Fibroblast of lung (primary cell): Measurements from ENCODE around the gene MEIOC. TPM values are rescaled to one million over a fixed set of nuclear protein-coding genes. Genes with fewer than 3 reads are reported as not detected.

Source experiments
- DNase-seq, 2 donors: peaks; one replicate each; pipeline versions ENCODE4 v3.0.0 to v3.0.0-alpha.2; 2010; ENCODE audit warnings: low read depth in 2 of 2
- H2AFZ ChIP-seq: 2 replicates; pipeline ENCODE4 v1.5.1; 2012; ENCODE audit warnings: low read length, control low read depth, inconsistent platforms
- H3K27ac ChIP-seq: 2 replicates; pipeline ENCODE4 v1.5.1; 2011; ENCODE audit warnings: low read length, control low read depth; ENCODE audit not compliant: insufficient read depth
- H3K27me3 ChIP-seq: 2 replicates; pipeline ENCODE4 v1.5.1; 2011; ENCODE audit warnings: mild to moderate bottlenecking, low read length; ENCODE audit not compliant: control insufficient read depth, insufficient read depth
- H3K36me3 ChIP-seq: 2 replicates; pipeline ENCODE4 v1.5.1; 2011; ENCODE audit warnings: low read length; ENCODE audit not compliant: control insufficient read depth, insufficient read depth
- H3K4me1 ChIP-seq: 2 replicates; pipeline ENCODE4 v1.5.1; 2011; ENCODE audit warnings: low read length; ENCODE audit not compliant: control insufficient read depth, insufficient read depth; ENCODE audit errors: extremely low read depth
- H3K4me2 ChIP-seq: 2 replicates; pipeline ENCODE4 v1.5.1; 2011; ENCODE audit warnings: low read length, control low read depth; ENCODE audit not compliant: insufficient read depth; ENCODE audit errors: extremely low read depth
- H3K4me3 ChIP-seq, 4 experiments: fragments of 200-600 bp in 1 of 4; sonication (generic) in 1 of 4; replicated peaks in 1 of 4; 2 replicates each; pipeline ENCODE4 v1.5.1; 2011 to 2016; ENCODE audit warnings: low read length in 4 of 4, low read depth in 3 of 4, mild to moderate bottlenecking in 3 of 4, control low read depth in 2 of 4, inconsistent platforms in 1 of 4, mixed read lengths in 1 of 4; ENCODE audit not compliant: insufficient read depth in 1 of 4; ENCODE audit errors: control extremely low read depth in 1 of 4
- H3K79me2 ChIP-seq: 2 replicates; pipeline ENCODE4 v1.5.1; 2012; ENCODE audit warnings: mild to moderate bottlenecking, low read length, inconsistent platforms; ENCODE audit not compliant: control insufficient read depth, insufficient read depth
- H3K9ac ChIP-seq: 2 replicates; pipeline ENCODE4 v1.5.1; 2011; ENCODE audit warnings: mild to moderate bottlenecking, low read length, control low read depth; ENCODE audit not compliant: insufficient read depth
- H3K9me3 ChIP-seq: 2 replicates; pipeline ENCODE4 v1.5.1; 2012; ENCODE audit warnings: low read depth, low read length; ENCODE audit not compliant: control insufficient read depth, insufficient read depth
- H4K20me1 ChIP-seq: 2 replicates; pipeline ENCODE4 v1.5.1; 2011; ENCODE audit warnings: low read length; ENCODE audit not compliant: control insufficient read depth, insufficient read depth; ENCODE audit errors: extremely low read depth
- CTCF ChIP-seq, 2 donors: IDR thresholded peaks in 1 of 2; conservative IDR thresholded peaks in 1 of 2; 1 replicate in 1 of 2; 2 replicates in 1 of 2; pipeline ENCODE4 v1.5.1; 2011 to 2012; ENCODE audit warnings: low read length in 2 of 2, control low read depth in 1 of 2, inconsistent platforms in 1 of 2, low read depth in 1 of 2, mild to moderate bottlenecking in 1 of 2
- EZH2 ChIP-seq: IDR thresholded peaks from 2 replicates; pipeline ENCODE4 v1.5.1; 2012; ENCODE audit warnings: low read length, control low read depth, mild to moderate bottlenecking; ENCODE audit errors: missing control alignments
- polyA plus RNA-seq, 2 donors: library from polyadenylated mRNA; depleted of rRNA in 1 of 2; stranded (reverse) in 1 of 2; unstranded in 1 of 2; fragments of >200 nt; gene quantifications; 2 replicates each; pipeline ENCODE4 v1.2.1, GENCODE V29; 2011 to 2012; ENCODE audit warnings: missing spikeins in 1 of 2
- total RNA-seq: library from RNA; depleted of rRNA; stranded (reverse); fragments of >200 nt; gene quantifications from 2 replicates; pipeline ENCODE4 v1.2.1, GENCODE V29; 2014

MEIOC gene
- total and polyA plus RNA-seq, 2 donors (not counting 1 experiment from before 2014, with no cell fraction given), result under 0.01 to 0.07 TPM

GRCh38 chr17:44663095-44663494 is 6.8 kb downstream of the MEIOC start:
- H3K4me2 ChIP-seq, result no peak overlapping the region
- no peak overlapping the region for H2AFZ ChIP-seq
- no peaks in the 10 kb centered on the region for H3K79me2 ChIP-seq
- no peak overlapping the region for H3K4me3 ChIP-seq
- no peaks in the 10 kb centered on the region for H4K20me1 ChIP-seq
- no peak overlapping the region for H3K9ac ChIP-seq
- no peaks in the 10 kb centered on the region for H3K36me3 ChIP-seq
- no peaks in the 10 kb centered on the region for H3K4me1 ChIP-seq
- TF ChIP-seq EZH2 (no peak), CTCF (conservative IDR thresholded peaks at IDR 0.05 in 1 of 2, IDR thresholded peaks at IDR 0.05 in 1 of 2; ENCODE audit: low read depth in 1 of 2, low read length in 2 of 2) (no peak)
- DNase-seq, result no peak
- no peaks in the 10 kb centered on the region for H3K27me3 ChIP-seq
- H3K9me3 ChIP-seq, result no peaks in the 10 kb centered on the region
- H3K27ac ChIP-seq, result no peak overlapping the region

GRCh38 chr17:44664867-44665266 is 8.6 kb downstream of the MEIOC start:
- no peaks in the 10 kb centered on the region for H3K79me2 ChIP-seq
- H2AFZ ChIP-seq, result no peak overlapping the region
- no peak for TF ChIP-seq EZH2
- no peak for TF ChIP-seq CTCF (conservative IDR thresholded peaks at IDR 0.05 in 1 of 2, IDR thresholded peaks at IDR 0.05 in 1 of 2; ENCODE audit: low read depth in 1 of 2, low read length in 2 of 2)
- no peaks in the 10 kb centered on the region for H3K36me3 ChIP-seq
- no peaks in the 10 kb centered on the region for H3K27me3 ChIP-seq
- no peak for DNase-seq
- H3K27ac ChIP-seq, result no peak overlapping the region
- no peak overlapping the region for H3K9ac ChIP-seq
- no peaks in the 10 kb centered on the region for H3K9me3 ChIP-seq
- no peaks in the 10 kb centered on the region for H3K4me1 ChIP-seq
- no peaks in the 10 kb centered on the region for H4K20me1 ChIP-seq
- no peak overlapping the region for H3K4me3 ChIP-seq
- H3K4me2 ChIP-seq, result no peak overlapping the region

GRCh38 chr17:44666006-44666405 is 9.7 kb downstream of the MEIOC start:
- Histone ChIP-seq H3K36me3 (no peaks in the 10 kb centered on the region), H4K20me1 (no peaks in the 10 kb centered on the region)

More at GRCh38 chr17:44666006-44666405, 9.7 kb downstream of the MEIOC start:
- no peak overlapping the region for H3K27ac ChIP-seq
- no peaks in the 10 kb centered on the region for H3K4me1 ChIP-seq
- H3K79me2 ChIP-seq, result no peaks in the 10 kb centered on the region
- no peaks in the 10 kb centered on the region for H3K27me3 ChIP-seq
- H2AFZ ChIP-seq, result no peak overlapping the region
- no peak overlapping the region for H3K4me3 ChIP-seq
- no peak overlapping the region for H3K9ac ChIP-seq
- no peak overlapping the region for H3K4me2 ChIP-seq
- no peak for TF ChIP-seq EZH2
- H3K9me3 ChIP-seq, result no peaks in the 10 kb centered on the region
- no peak for DNase-seq
